HG03060 (cell line): ENCODE results near the gene TSPOAP1.

ENCODE experiments used
- ATAC-seq: cut with Tn5 transposase; IDR thresholded peaks from one replicate; pipeline ENCODE4 v1.9.1; 2021; ENCODE audit warnings: low read depth, moderate number of reproducible peaks; ENCODE audit not compliant: unreplicated experiment

TSPOAP1 gene

GRCh38 chr17:58328195-58329034, at the start of gene TSPOAP1:
TSPOAP1 (minus strand) TSS chr17:58328795; CDS start chr17:58327920, 875 bp downstream.
- ATAC-seq: no peak

GRCh38 chr17:58377661-58378060, 49.1 kb upstream of the TSPOAP1 start:
- ATAC-seq: no peak

DNA sequence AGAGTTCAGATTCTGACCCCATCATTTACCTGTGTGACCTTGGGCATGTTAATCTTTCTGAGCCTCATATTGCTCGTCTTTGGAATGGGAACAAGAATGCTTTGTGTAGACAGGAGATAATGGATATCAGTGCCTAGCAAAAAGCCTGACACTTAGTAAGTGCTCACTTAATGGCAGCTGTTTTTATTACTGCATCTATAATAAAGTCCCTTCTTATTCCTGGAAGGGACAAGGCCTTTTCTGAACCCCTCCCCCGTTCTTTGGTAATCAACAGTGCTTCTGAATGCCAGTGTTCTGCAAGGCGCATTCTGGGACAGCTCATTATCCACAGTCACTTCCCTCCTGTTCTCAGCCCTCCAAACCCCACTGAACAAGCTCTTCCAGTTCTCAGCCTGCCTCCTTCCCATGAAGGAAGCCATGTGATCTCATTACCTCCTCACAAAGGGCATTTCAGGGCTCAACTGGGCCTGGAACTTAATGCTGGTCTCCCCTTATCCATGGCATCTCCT, 48.6 kb upstream of the TSPOAP1 start:
- ATAC-seq: no peak

GRCh38 chr17:58376472-58377000, 47.9 kb upstream of the TSPOAP1 start:
- no peak for ATAC-seq

DNA sequence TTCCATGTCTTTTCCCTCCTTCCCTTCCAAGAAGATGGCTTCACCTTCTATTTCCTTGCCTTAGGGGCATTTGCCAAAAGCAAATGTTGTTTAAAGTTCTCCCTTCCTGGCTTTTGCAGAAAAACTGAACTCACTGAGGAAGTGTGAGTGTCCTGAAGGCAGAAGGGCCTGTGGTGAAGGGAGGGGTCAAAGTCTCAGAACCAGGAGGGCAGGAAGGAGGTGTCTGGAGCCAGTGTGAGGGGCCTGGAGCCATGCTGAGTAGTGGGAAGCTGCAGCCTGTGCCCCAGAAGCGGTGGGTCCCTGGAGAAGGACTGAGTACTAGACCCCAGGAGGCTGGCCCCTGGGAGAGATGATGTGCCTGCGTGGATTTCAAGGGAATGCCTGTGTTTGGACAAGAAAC, 47.2 kb upstream of the TSPOAP1 start:
- ATAC-seq: no peak

GRCh38 chr17:58375256-58375655, 46.7 kb upstream of the TSPOAP1 start:
- ATAC-seq: no peak

GRCh38 chr17:58373923-58374322, 45.3 kb upstream of the TSPOAP1 start:
- no peak for ATAC-seq

DNA sequence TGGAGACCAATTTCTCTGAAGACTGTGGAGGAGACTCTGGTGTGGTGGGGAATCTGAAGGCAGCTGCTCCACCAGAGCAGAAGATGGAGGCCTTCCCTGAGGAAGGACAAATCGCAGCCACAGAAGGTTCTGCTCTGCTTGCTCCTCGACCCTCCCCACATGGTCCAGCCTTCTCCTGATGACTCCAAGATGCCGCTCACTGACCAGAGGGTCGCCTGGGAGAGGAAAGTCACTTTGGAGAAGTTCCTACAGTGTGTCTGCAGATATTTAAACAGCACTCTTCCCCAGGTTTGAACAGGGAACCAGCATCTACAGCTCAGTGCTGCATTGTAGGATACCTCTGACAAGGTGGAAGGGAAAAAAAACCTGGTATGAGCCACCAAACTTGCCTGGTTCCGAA, 44.4 kb upstream of the TSPOAP1 start:
- ATAC-seq: no peak

- ATAC-seq: no peak
Measured at GRCh38 chr17:58371300-58371950, 42.8 kb upstream of the TSPOAP1 start.

DNA sequence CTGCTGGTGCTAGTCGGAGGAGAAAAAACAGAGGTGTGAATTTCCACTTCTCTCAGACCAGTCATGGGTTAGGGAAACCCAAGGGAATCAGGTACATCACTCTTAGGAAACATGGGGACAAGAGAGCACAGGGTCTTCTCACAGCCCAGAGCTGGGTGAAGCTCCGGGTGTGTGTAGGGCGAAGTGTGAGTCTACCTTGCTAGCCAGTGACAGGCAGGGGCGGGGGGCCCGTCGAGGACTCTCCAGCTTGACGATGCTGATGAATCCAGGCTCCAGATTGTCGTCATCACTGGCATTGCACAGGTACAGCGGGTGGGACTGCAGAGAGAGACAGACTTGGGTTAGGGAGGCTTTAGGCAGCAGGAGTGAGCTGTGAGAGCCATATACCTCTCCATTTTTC, 42.1 kb upstream of the TSPOAP1 start:
- no peak for ATAC-seq

- ATAC-seq: no peak
Measured at GRCh38 chr17:58370309-58370708, 41.7 kb upstream of the TSPOAP1 start.

- no peak for ATAC-seq
Measured at GRCh38 chr17:58369214-58370031, 40.8 kb upstream of the TSPOAP1 start.

DNA sequence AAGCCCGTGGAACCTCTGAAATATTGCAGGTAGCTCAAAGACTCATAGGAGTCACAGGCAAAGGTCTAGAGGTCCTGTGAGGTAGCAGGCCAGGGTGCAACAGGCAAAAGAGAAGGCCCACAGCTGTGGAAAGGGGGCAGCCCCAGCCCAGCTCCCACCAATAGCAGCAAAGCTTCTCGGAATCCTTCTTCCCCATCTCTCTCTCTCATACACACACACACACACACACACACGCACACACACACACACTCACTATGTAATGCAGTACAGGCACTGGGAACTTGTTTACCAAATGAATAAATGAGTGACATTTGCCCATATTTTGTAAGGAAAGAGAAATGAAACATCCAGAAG, 40.2 kb upstream of the TSPOAP1 start:
- no peak for ATAC-seq

DNA sequence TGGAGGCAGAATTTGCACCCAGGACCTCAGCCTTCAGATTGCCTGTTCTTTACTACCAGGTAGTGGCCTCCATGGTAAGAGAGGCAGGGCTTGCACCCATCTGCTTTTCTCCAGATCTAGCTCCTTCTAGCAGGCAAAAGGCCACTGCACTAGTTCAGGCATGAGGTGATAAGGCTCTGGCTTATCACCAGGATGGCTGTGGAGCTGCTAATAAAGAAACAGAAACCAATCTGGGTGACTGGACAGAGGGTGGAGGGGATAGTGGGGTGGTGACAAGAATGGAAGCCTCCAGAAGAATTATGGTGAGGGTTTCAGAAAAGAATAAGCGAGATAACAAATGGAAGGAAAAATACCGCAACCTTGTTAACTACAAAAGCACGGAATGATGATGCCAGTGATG, 38.9 kb upstream of the TSPOAP1 start:
- ATAC-seq: no peak

DNA sequence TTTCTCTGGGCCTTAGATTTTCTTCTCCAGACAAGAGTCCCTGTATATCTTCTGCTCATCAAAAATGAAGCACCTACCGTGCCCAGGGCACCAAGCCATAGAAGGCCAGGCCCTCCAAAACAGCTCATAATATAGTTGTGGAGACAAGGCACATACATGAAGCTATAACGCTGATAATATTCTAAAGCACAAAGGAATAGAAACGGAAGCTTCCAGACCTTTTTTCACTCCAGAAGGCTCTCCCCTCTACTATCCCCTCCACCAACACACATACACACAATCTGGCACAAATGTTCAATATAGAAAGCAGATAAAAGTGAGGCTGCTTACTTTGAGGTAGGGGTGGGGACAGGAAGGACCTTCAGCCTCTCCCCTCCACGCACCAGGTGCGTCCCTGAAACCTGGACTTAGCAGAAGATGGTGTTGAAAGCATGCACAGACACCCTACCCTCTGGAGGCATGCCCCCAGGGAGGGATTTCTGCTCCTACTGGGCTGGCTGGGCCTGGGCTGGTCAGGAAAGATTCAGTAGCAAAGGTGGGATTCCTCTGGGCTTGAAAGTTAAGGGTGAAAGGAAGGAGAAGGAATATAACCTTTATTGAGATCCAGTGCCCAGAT, 37.5 kb upstream of the TSPOAP1 start:
- ATAC-seq: no peak

GRCh38 chr17:58365185-58365979, 36.8 kb upstream of the TSPOAP1 start:
- ATAC-seq: no peak

GRCh38 chr17:58364270-58364942, 35.8 kb upstream of the TSPOAP1 start:
- no peak for ATAC-seq

DNA sequence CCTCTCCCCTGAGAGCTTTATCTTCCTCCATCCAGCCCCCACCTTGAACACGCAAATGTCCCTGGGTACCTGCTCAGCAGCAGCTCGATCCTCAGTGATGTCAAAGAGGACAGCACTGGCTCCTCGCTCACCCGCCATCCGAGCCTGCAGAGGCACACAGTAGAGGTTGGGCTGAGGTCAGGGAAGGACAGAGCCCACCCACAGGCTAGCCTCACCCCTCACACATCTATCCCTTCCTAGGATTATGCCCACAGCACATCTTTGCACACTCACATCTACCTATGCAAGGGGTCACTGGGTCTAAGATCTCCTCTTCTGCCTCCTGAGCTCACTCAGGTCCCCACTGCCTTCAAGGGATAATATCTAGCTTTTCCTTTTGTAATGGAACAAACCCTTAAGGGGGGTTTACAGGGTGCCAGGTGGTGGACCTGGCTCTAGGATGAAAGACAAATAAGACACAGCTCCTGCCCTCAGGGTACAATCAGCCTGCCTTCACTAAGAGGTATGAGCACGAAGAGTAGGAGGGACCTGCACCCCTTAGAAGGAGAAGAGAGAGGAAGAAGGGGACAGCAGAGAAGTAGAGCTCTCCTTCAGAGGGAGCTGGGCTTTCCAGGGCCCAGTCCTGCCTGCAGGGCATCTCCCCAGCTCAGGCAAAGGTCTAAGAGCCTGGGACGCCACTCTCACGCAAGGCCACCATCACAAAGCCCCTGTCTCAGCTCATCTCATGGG, 35.0 kb upstream of the TSPOAP1 start:
- no peak for ATAC-seq
